ENCODE data around the gene CXCL13. TPM values are rescaled to one million over a fixed set of nuclear protein-coding genes. Genes with fewer than 3 reads are reported as not detected.
"Not testable (repeated sequence)": the region's sequence is repeated elsewhere in the genome, so short reads cannot be mapped to it uniquely, and the experiment has no call there.

CXCL13 gene
- total and polyA plus RNA-seq, 2 of the 13 experiments (the other 11 are each of a cell fraction or from before 2014, with no cell fraction given): not detected

GRCh38 chr4:77636902-77637301, 31.3 kb downstream of the CXCL13 start (continued):
- TF ChIP-seq PRDM10 (CRISPR knock-in tag; IDR thresholded peaks at IDR 0.05; ENCODE audit: low read depth) (no peak), MAF1 (CRISPR knock-in tag; IDR thresholded peaks at IDR 0.05; ENCODE audit: borderline replicate concordance) (no peak), SYNCRIP (IDR thresholded peaks at IDR 0.05; ENCODE audit: insufficient read depth, low read depth, low read length) (no peak)

GRCh38 chr4:77644069-77644468, 38.4 kb downstream of the CXCL13 start:
- H3K36me3 ChIP-seq (replicated peaks in 1 of 2; ENCODE audit: control insufficient read depth in 1 of 2, insufficient read depth in 2 of 2, low read length in 2 of 2); H2AFZ ChIP-seq (ENCODE audit: low read length); H4K20me1 ChIP-seq (ENCODE audit: insufficient read depth, low read length); CTCF ChIA-PET (ENCODE audit: low intra/inter-chr PET ratio, low total read pairs); H3K4me3 ChIP-seq (replicated peaks in 1 of 3; ENCODE audit: insufficient read depth in 1 of 3, low read depth in 2 of 3, low read length in 3 of 3); POLR2A ChIA-PET; intact Hi-C loops (cut with micrococcal nuclease; ENCODE audit: unreplicated experiment); DNase-seq (ENCODE audit: low spot score); H3K27ac ChIP-seq (ENCODE audit: extremely low read length, insufficient read depth, low read length); BruUV-seq (replicated peaks); in situ Hi-C loops (cut with HindIII; ENCODE audit: extremely low pct_ligation_motif_present, low pct_unique_long_range_greater_than_20kb); H3K4me1 ChIP-seq (ENCODE audit: insufficient read depth, low read length); FAIRE-seq; ATAC-seq; H3K27me3 ChIP-seq (ENCODE audit: control insufficient read depth in 1 of 2, insufficient read depth in 2 of 2, low read length in 2 of 2); H3K79me2 ChIP-seq (ENCODE audit: insufficient read depth, low read length); H3K4me2 ChIP-seq (ENCODE audit: low read depth, low read length); H3K9ac ChIP-seq (ENCODE audit: insufficient read depth, low read depth, low read length): not testable (repeated sequence)
- 21% methylated on average over 1 of the region's 1 CpG for WGBS (ENCODE audit: low lambda C conversion rate)
- H3K9me3 ChIP-seq (ENCODE audit: low read length): peaks cover 13% of the 10 kb centered on the region; the same call in 1 of the 2 replicates
